Activated naive CD8-positive, alpha-beta T cell treated with anti-CD3 and anti-CD28 coated beads, Interleukin-2, amount 50 U/mL, for 16 hours (primary cell): ENCODE measurements around the gene FKBP2.

ENCODE experiments used
- DNase-seq: peaks from one replicate; pipeline ENCODE4 v3.0.0-alpha.2; 2020; ENCODE audit warnings: low read depth, low spot score

Gene FKBP2

DNA sequence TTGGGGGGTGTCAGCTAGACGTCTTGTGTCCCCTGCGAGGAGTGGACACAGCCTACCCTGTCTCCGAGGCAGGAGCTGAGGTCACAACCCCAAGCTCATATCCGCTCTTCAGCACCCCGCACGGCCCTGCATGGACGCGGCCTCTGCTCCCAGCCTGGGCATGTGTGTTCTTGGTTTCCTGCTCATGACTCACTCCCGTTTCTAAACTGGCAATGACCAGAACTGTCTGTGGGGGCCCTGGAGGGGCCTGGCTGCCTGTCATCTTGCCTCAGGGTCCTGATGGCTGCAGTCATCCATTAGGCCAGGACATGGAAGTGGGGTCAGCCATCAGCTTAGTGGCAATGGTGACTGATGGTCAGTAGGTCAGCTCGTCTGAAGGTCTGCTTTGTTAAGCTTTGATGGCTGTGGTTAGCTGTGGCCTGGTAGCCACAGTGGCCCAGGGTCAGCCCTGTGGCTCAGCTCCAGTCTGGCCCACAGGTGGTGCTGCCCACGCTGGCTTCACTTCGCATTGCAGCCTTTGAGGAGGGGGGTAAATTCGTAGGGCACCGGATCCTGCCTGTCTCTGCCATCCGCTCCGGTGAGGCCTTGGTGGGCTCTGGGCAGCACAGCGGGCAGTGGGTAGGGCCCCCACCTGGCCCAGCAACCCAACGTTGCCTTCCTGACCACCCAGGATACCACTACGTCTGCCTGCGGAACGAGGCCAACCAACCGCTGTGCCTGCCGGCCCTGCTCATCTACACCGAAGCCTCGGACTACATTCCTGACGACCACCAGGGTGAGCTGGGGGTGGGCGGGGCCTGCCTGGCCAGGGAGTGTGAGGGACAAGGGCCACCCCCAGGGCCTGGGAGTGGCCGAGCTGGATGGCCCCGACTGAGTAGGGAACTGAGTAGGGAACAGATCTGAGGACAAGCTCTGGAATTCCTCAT lies 22.4 kb downstream of the FKBP2 start:
- no peak for DNase-seq

DNA sequence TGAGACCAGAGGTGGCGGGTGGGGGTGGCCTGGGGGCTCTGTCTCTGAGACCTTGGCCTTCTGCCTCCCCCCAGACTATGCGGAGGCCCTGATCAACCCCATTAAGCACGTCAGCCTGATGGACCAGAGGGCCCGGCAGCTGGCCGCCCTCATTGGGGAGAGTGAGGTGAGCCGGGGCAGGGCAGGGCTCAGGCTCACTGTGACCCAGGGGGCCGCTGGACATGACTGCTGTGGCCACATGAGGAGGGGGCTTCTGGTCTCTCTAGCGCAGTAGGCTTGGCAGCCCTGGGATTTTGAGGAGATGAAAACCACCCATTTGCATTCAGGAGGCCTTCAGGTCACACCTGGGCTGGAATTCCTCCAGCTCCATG lies 23.0 kb downstream of the FKBP2 start:
- DNase-seq, result no peak

DNA sequence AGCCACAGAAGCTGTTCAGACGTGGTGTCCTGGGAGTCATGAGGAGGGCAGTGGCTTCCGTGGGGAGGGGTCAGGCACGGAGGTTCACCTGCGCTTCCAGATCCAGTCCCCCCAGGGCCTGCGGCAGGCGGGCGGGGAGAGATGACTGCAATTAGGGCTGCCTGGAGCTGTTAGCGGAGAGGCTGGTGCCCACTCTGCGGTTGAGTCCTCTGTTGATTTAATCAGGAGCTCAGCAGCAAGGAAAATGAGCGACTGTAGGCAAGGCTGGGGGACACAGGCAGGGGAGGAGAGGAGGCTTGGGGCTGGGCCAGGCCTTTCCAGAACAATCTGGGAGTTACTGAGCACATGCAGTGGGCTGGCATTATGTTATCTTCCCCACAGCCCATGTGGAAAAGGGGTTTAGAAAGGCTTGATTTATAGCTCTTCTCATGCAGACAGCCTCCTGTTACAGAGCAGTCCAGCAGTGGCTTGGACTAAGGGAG lies 23.5 kb downstream of the FKBP2 start:
- DNase-seq, result no peak

DNA sequence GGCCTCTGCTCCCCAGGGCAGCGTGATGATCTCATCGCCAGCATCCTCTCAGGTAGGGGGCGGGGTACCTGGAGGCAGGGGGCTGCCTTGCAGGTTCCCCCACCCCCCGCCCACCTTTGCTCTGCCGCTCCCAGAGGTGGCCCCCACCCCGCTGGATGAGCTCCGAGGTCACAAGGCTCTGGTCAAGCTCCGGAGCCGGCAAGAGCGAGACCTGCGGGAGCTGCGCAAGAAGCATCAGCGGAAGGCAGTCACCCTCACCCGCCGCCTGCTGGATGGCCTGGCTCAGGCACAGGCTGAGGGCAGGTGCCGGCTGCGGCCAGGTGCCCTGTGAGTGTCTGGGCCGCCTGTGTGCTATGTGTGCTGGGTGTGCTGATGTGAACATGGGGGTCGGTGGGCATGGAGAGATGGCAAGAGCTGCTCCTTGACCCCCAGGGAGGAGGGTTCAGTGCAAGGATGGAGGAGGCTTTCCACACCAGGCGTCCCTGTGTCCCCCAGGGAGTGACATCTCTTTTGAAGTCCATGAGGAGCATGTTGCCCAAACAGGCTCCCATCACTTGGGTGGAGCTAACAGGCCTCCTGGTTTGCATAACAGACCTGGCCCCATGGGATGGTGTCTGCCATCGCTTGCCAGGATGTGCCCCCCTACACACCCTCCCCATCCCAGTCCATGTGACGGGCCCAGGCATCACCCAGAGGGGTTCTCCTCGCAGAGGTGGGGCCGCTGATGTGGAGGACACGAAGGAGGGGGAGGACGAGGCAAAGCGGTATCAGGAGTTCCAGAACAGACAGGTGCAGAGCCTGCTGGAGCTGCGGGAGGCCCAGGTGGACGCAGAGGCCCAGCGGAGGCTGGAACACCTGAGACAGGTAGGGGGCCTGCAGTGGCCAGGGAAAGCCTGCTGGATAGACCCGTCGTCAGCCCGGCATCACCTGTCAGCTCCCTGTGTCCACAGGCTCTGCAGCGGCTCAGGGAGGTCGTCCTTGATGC lies 24.6 kb downstream of the FKBP2 start:
- DNase-seq, result no peak

DNA sequence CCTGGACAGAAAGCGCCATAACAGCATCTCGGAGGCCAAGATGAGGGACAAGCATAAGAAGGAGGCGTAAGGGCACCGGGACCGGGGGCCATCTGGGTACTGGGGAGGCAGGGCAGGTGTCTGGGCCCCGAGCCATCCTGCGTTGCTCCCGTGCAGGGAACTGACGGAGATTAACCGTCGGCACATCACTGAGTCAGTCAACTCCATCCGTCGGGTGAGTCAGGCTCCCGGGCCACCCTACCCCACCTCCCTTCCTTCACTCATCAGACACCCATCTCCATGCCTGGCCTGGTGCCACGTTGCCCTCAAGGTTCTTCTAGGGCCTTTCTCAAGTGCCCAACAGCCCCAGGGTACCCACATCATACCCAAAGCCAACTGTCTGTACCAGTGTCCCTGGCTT lies 25.4 kb downstream of the FKBP2 start:
- DNase-seq, result no peak

DNA sequence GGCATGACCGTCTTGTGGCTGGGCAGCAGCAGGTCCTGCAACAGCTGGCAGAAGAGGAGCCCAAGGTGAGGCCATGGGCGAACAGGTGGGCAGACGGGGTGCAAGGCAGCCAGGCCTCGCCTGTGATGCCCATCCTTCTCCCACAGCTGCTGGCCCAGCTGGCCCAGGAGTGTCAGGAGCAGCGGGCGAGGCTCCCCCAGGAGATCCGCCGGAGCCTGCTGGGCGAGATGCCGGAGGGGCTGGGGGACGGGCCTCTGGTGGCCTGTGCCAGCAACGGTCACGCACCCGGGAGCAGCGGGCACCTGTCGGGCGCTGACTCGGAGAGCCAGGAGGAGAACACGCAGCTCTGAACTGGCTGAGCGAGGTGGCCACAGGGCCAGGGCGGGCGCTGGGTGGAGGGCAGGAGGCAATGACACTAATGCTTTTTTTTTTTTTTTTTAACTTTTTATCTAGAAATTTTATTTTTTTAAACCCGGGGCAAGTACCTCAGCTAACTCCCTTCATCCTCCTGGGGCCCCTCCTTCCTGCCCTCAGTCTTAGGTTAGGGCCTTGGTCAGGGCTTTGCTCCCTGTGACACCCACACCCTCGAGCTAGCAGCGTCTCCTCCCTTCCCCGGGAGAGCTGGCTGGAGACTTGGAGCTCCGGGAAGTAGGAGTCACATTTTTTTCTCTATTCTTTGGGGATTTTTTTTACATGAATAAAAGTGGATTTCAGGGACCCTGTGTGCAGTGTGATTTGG lies 26.5 kb downstream of the FKBP2 start:
- no peak for DNase-seq

DNA sequence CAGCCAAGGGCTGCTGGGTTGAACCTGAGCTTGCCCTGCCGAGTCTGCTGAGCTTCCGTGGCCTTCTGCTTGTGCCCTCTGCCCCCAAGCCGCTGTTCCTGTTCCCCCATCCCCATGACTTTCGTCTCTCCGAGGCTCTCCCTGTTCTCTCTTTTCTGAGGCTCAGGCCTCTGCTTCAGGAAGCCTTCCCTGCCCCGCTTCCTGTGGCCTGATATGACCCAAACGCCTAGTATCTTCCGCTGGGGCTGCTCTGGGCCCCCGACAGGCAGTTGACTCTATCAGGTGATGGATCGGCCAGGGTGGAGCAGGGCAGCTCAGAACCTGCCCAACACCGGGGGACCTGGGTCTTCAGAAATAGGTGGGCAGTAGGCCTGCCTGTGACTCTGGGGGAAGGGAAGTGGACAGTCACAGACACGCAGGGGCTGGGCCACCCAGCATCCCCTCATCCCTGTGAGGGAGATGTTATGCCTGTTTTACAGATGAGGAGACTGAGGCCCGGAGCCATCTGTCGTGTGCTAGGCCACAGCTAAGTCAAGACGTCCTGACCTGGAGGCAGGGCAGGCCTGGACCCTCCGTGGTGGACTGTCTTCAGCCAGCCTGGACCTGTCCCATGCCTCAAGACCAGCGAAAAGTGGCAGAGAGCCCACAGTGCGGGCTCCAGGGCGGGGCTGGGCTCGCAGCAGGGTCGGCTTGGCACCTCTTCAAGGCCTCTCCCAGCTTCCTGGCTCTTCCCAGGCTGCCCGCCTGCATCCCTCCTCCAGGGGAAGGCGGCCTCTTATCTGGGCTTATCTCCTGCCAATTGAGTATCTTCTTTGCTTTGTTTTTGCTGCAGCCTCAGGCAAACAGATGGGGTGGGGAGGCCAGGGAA lies 27.4 kb downstream of the FKBP2 start:
- no peak for DNase-seq

DNA sequence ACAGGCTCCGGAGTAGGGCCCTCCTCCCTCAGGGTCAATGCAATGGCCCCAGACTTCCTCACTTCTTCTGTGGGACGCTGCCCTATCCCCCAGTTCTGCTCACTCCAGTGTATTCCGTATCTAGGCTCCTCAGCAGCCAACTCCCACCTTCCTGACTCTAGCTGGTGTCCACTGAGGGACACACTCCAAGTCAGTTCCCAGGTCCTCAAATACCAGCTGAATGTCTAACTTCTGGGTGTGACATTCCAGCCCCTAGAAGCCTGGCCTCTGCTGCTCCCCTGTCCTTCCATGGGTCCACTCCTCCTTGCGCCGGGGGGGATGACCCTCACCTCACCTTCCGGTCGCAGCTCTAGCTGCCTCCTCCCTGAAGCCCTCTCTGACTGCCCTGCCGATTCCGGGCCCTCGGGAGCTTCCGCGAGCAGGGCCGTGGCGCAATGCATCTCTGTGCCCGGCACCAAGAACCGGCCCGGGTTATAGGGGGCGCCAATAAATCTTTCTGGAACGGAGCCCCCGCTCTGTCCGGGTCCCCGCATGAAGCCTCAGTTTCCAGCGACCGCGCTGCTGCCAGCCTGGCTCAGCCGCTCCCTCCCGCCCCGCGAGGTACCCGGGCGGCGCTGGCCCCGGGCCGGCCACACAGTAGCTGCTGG lies 28.1 kb downstream of the FKBP2 start:
- DNase-seq, result no peak

DNA sequence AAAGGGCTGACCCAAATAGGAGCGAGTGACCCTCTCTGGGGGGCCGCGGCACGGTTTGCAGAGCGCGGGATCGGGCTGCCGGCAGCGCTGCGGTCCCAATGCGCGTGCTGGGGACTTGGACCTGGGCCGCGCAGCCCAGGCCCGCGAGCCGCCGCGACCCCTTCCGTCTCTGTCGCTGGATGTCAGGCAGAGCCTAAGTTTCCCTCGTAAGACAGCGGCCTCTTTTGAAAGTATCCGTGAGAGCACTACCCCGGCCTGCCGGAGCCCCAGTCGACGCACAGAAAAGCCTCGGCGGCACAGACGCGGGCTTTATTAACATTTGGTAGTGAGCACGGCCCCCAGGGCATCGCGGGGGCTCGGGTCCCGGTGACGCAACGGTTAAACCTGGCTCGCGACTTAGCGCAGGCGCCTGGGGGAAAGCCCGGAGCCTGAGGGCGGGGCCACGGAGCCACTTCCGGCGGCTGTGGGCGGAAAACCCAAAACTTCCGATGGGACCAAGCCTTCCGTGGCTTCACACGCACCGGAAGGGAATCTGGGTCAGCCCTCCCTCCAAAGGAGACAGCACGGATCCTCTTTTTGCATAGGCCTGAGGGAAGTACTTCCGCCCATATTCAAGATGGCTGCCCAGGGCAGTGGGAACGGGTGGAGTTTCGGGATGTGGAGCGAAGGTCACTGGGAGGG lies 28.8 kb downstream of the FKBP2 start:
- DNase-seq, result peak; percentile 95

DNA sequence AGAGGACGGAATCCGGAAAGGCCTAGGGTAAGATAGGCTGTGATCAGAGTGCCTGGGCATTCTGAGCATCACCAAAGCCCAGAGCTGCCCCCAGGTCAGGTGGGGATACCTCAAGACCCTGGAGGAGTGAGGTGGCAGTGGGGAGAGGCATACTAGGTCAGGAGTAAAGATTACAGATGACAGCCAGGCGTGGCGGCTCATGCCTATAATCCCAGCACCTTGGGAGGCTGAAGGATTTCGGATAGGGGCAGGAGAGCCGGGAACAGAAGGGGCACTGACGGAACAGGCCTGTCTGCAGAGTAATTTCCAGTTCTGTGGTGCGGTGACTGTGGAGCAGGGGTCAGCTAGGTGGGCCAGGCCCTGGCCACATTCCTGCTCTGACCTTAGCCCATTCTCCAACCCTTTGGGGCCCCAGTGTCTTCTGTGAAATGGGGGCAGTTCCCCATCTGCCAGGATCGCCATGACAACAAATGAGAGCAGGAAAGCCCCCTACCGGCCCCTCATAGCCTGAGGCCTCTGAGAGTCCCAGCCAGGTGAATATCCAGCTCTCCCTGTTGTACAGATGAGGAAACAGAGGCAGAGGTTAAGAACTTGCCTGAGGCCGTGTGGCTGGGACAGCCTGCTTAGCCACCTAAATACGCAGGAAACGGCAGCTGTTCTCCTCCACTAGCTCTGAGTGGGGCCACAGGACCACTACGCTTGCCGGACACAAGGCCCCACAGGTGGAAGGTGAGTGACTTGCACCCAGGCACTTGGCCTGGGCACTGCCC lies 34.3 kb downstream of the FKBP2 start:
- no peak for DNase-seq

DNA sequence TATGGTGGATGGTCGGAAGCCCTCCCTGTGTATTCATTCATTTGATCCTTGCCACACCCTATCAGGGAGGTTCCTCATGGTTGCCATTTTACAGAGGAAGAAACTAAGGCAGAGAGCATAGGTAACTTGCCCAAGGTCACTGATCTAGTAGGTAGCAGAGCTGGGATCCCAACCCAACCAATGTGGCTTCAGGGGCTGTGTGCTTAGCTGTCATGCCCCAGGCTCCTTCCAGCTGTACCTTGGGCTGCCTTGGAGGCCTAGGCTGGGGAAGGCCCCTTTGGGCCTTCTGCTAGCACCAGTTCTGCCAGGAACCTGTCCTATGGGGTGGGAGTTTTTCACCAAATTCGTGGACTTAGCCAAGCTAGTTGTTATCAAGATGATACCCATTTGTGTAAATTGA lies 34.9 kb downstream of the FKBP2 start:
- DNase-seq, result no peak

DNA sequence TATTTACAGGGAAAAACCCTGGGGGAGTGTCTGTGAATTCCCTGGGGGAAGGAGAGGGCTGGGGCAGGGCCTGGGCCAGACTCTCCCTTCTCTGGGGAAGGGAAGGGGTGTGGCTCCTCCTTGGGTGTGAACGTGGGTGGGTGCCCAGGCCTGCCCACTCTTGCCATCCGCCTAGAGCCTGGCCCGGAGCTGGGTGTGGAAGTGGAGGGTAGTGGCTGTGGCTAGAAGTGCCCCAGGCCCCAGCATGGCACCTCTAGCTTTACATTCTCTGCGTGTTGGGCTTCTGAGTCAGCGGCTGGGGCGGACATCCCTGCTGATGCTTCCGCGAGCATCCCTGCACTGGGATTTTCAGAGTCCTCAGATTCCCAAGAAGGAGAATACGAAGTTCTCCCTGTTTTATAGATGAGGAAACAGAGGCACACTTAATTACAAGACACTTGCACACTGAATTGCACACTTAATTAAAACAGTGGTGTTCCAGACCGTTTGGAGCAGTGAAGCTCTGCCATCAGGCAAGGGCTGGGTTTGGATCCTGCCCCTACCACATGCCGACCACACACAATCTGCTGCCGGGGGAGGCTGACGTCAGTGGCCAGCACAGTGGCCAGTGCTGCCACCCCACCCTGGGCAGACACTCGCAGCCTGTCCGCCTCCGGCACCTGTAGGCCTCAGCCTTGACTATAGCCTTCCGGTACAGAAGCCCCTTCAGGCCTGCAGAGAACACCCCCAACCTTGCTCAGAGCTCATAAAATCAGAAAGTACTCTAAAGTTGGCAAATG lies 35.9 kb downstream of the FKBP2 start:
- DNase-seq, result no peak

DNA sequence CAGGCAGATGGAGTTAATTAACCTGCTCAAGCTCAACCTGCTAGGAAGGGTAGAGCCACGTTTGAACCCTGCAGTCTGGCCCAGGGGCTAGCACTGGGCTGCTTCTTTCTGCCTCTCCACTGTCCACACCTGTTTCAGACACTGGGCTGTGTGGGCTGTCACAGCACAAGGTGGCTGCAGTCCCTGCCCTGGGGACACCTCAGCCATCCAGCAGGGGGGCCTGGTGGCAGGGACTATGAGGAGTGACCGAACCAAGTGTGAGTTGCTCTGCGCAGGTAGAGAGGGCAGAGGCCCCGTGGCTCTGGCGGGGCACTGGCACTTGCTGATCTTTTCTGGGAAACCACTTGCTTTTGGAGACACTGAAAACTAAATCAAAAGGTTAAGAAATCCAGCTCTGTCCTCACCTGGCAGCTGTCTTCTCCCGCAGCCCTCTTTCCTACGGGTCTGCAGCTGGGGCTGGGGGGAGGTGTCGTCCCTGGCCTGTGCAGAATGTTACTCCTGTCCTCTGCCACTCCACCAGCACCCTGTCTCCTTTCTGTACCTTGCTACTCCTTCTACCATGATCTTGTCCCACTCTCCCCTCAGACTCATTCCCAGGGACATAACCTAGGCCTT lies 37.8 kb downstream of the FKBP2 start:
- no peak for DNase-seq

DNA sequence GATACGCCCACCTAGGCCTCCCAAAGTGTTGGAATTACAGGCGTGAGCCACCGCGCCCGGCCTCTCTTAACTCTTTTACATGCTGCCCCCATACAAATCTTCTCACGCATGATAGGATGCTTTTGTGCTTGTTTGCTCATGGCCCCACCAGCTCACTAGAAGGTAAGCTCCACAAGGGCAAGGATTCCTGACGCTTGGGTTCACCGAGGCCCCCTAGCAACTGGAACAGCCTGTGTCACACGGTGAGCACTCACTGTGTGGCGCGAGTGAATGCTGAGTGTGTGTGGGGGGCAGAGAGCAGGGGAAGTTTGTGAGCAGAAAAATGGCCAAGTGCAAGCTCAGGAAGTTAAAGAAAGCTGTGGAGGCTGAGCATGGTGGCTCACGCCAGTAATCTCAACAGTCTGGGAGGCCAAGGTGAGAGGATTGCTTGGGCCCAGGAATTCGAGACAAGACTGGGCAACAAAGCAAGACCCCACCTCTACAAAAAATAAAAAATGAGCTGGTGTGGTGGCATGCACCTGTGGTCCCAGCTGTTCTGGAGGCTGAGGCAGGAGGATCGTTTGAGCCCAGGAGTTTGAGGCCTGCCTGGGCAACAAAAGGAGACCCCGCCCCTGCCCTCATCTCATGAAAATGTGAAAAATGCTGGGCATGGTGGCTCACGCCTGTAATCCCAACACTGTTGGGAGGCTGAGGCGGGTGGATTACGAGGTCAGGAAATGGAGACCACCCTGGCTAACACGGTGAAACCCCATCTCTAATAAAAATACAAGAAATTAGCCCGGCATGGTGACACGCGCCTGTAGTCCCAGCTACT lies 41.3 kb downstream of the FKBP2 start:
- no peak for DNase-seq

DNA sequence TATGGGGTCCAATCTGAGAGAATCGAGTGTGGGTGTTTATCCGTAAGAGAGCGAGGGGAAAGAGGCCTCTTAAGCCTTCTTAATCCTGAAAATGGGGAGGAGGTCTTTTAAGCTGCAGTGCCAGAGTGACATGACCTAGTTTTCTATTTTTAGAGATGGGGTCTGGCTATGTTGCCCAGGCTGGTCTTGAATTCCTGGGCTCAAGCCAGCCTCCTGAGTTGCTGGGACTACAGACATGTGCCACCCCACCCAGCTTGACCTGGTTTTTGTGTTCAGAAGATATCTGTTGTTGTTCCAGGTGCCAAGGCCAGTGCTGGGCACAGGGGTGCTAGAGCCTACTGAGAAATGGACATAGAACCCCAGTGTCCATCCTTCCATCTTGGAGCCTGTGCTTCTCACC lies 42.2 kb downstream of the FKBP2 start:
- no peak for DNase-seq

DNA sequence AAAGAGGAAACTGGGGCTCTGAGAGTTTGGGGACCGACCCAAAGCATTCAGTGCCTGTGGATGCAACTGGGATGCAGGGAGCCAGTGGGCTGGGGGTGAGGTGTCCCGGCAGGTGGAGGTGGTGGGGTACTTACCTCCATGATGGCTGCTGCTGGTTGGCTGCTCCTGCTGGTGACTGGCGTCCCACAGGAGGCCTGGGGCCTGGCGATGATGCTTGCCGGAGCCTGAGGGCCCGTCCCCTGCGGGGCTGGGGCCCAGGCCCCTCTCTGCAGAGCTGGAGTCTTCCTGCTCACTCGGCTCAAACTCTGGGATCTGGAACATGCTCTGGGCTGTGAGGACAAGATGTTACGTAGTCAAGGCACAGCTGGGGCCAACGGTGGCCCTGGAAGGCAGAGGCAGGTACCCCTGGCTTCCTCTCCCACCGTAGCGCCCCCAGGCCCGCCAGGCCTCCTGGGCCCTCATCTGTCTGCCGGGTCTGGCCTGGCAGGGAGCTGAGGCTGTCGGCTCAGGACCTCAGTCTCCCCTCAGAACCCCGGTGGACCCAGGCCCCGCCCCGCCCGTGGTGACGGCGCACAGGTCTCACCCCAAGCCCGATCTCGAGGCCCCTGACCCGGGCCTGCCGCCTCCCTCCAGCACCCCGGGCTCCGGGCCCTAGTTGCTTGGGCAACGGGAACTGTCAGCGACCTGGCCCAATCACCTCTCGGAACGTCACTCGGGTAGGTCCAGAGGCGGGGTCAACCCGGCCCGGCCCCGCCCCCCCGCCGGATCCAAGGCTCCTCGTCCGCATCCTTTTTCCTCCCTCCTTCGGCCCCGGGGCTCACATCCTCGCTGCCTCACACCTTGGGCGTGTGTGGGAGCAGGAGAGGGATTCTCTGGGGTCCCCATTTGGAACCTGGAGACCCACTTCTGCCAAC lies 43.4 kb downstream of the FKBP2 start, which contains the start of gene BAD:
BAD (minus strand) TSS at position 618 of the 914 bp plus-strand sequence; CDS start at position 321, 297 bp downstream.
- peak; percentile 79 for DNase-seq
